ENCODE results near the gene FXYD7.

The FXYD7 gene

DNA sequence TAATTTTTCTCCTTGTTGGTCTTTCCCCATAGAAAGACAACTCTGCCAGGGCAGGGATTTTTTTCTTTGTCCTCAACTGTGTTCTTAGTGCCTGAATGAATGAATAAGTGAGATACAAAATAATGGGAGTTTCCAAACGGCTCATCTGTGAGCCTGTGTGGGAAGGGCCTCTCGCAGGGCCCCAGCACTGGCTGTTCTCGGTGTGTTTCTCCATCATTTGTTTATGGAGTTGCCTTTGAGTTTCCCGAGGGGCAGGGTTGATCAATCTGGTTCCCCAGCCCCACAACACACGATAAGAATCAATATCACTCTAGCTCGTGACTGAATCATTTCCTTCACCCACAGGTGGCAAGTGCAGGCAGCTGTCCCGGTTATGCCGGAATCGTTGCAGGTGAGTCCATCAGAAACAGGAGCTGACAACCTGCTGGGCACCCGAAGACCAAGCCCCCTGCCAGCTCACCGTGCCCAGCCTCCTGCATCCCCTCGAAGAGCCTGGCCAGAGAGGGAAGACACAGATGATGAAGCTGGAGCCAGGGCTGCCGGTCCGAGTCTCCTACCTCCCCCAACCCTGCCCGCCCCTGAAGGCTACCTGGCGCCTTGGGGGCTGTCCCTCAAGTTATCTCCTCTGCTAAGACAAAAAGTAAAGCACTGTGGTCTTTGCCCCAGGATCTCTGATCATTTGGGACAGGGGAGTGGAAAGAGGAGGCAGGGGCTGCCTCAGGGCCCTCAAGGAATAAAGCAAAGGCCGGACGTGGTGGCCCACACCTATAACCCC, 26.4 kb downstream of the FXYD7 start:
- no peaks in the 10 kb centered on the region for H3K27me3 ChIP-seq
- no peaks in the 10 kb centered on the region for H3K9me3 ChIP-seq
- H3K36me3 ChIP-seq = peaks cover 85% of the 10 kb centered on the region
- no peak overlapping the region for H3K27ac ChIP-seq
- TF ChIP-seq, protein P1, sequence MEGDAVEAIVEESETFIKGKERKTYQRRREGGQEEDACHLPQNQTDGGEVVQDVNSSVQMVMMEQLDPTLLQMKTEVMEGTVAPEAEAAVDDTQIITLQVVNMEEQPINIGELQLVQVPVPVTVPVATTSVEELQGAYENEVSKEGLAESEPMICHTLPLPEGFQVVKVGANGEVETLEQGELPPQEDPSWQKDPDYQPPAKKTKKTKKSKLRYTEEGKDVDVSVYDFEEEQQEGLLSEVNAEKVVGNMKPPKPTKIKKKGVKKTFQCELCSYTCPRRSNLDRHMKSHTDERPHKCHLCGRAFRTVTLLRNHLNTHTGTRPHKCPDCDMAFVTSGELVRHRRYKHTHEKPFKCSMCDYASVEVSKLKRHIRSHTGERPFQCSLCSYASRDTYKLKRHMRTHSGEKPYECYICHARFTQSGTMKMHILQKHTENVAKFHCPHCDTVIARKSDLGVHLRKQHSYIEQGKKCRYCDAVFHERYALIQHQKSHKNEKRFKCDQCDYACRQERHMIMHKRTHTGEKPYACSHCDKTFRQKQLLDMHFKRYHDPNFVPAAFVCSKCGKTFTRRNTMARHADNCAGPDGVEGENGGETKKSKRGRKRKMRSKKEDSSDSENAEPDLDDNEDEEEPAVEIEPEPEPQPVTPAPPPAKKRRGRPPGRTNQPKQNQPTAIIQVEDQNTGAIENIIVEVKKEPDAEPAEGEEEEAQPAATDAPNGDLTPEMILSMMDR (IDR thresholded peaks at IDR 0.05) = no peak
- H3K4me1 ChIP-seq (ENCODE audit: control insufficient read depth in 1 of 2, insufficient read depth in 1 of 2, low read depth in 1 of 2, low read length in 1 of 2) = peaks cover 0 to 4% of the 10 kb centered on the region in 2 experiments
- H3K4me3 ChIP-seq (ENCODE audit: low read depth in 1 of 2, low read length in 1 of 2) = no peak overlapping the region

DNA sequence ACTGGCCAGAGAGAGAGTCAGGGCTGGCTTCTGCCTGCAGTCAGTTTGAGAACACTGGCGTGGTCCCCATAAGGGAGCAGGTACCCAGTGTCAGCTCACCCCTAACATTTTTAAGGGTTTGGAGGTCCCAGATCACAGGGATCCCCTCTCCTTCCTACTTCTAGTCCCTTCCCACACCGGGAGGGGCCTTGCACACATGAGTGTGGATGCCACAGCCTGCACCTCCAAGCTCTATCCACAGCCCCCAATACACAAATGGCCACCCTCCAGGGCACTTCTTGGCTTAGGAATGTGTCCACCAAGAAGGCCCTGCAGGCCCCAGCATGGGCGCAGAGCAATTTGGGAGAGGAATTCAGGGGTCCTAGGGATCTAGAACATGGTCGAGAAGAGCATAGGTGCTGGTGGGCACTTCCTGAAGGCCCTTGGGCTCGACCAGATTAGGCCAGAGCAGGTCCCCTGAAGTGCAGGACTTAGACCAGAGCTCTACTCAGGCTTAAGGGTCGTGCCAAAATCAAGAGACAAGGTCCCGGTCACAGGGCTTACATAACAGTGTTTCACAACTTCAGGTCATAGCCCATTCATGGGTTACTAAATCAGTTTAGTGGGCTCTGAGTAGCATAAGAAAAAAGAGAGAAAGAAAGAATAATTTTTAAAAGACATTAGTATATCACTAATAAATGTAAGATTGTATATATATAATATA, 27.5 kb downstream of the FXYD7 start:
- Histone ChIP-seq H3K9me3 (no peaks in the 10 kb centered on the region), H3K27ac (no peak overlapping the region), H3K27me3 (no peaks in the 10 kb centered on the region), H3K4me1 (ENCODE audit: control insufficient read depth in 1 of 2, insufficient read depth in 1 of 2, low read depth in 1 of 2, low read length in 1 of 2) (peaks cover 0 to 4% of the 10 kb centered on the region in 2 experiments), H3K36me3 (peaks cover 74% of the 10 kb centered on the region), H3K4me3 (ENCODE audit: low read depth in 1 of 2, low read length in 1 of 2) (no peak overlapping the region)
- TF ChIP-seq, protein P1 (IDR thresholded peaks at IDR 0.05) = no peak

DNA sequence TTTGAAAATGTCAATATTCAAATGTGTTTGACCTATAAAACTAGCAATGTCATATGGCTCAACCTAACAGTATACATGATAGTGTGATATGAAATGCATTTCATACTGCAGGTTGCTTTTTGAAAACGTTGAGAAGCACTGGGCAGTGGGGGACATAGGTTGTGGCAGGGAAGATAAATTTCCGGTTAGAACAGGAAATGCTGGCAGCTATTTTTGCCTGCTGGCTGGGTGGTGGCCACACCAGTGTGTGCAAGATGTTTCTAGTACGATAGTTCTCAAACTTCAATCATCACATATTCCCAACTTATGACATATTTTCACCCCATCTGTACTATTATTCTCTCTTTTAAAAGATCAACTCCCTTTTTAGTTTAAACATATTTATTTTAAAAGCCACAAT, 28.7 kb downstream of the FXYD7 start:
- H3K36me3 ChIP-seq = peaks cover 62% of the 10 kb centered on the region
- H3K27ac ChIP-seq = no peak overlapping the region
- H3K4me3 ChIP-seq (ENCODE audit: low read depth in 1 of 2, low read length in 1 of 2) = no peak overlapping the region
- H3K9me3 ChIP-seq = no peaks in the 10 kb centered on the region
- TF ChIP-seq, protein P1 (IDR thresholded peaks at IDR 0.05) = no peak
- H3K27me3 ChIP-seq = no peaks in the 10 kb centered on the region
- H3K4me1 ChIP-seq (ENCODE audit: control insufficient read depth in 1 of 2, insufficient read depth in 1 of 2, low read depth in 1 of 2, low read length in 1 of 2) = peaks cover 0 to 4% of the 10 kb centered on the region in 2 experiments

DNA sequence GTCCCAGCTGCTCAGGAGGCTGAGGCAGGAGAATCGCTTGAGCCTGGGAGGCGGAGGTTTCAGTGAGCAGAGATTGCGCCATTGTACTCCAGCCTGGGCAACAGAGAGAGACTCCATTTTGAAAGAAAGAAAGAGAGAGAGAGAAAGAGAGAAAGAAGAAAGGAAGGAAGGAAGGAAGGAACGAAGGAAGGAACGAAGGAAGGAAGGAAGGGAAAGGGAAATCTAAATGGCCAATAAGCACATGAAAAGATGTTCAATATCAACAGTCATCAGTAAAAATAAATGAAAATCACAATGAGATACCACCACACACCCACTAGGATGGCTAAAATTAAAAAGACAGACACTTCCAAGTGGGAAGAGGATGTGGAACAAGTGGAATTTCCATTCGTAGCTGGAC, 31.2 kb downstream of the FXYD7 start:
- Histone ChIP-seq H3K27me3 (no peaks in the 10 kb centered on the region), H3K36me3 (peaks cover 37% of the 10 kb centered on the region), H3K27ac (no peak overlapping the region), H3K4me1 (ENCODE audit: control insufficient read depth in 1 of 2, insufficient read depth in 1 of 2, low read depth in 1 of 2, low read length in 1 of 2) (peaks cover 0 to 4% of the 10 kb centered on the region in 2 experiments), H3K4me3 (ENCODE audit: low read depth in 1 of 2, low read length in 1 of 2) (no peak overlapping the region), H3K9me3 (no peaks in the 10 kb centered on the region)
- TF ChIP-seq, protein P1 (IDR thresholded peaks at IDR 0.05) = no peak

DNA sequence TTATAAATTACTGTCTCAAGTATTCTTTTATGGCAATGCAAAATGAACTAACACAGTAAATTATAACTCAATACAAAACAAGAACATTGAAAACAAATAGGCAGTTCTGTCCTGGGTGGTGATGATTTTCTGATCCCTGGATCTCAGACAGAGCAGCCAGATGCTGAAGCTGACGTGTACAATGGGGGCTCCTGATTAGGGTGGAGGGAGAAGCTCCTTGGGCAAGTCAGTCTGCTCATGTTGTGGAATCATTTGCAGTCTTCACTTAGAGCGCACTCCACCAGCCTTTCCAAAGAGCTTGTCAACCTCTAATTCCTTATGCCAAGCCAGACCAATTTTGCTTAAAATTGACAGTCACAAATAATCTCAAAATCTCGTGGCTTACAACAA, 33.1 kb downstream of the FXYD7 start:
- H3K27me3 ChIP-seq = no peaks in the 10 kb centered on the region
- H3K9me3 ChIP-seq = no peaks in the 10 kb centered on the region
- TF ChIP-seq, protein P1 (IDR thresholded peaks at IDR 0.05) = no peak
- H3K4me3 ChIP-seq (ENCODE audit: low read depth in 1 of 2, low read length in 1 of 2) = no peak overlapping the region
- no peaks in the 10 kb centered on the region for H3K4me1 ChIP-seq (ENCODE audit: control insufficient read depth in 1 of 2, insufficient read depth in 1 of 2, low read depth in 1 of 2, low read length in 1 of 2)
- no peak overlapping the region for H3K27ac ChIP-seq
- H3K36me3 ChIP-seq = peaks cover 17% of the 10 kb centered on the region
